WI38 (cell line): ENCODE results near the gene KCTD17.

ENCODE experiments used
- H3K4me3 ChIP-seq: 2 replicates; pipeline ENCODE4 v1.5.1; 2011; ENCODE audit warnings: low read depth, mild to moderate bottlenecking, control low read depth, low read length
- CTCF ChIP-seq: IDR thresholded peaks from 2 replicates; pipeline ENCODE4 v1.5.1; 2012; ENCODE audit warnings: low read depth, mild to moderate bottlenecking, control low read depth, low read length

KCTD17 gene

GRCh38 chr22:37075822-37076433 is 24.4 kb downstream of the KCTD17 start:
- no peak for TF ChIP-seq CTCF
- H3K4me3 ChIP-seq = no peak overlapping the region

- TF ChIP-seq CTCF = peak; percentile 98
- no peak overlapping the region for H3K4me3 ChIP-seq
Observed at GRCh38 chr22:37077802-37078448, 26.4 kb downstream of the KCTD17 start.

- no peak overlapping the region for H3K4me3 ChIP-seq
- no peak for TF ChIP-seq CTCF
Observed at GRCh38 chr22:37079158-37079557, 27.6 kb downstream of the KCTD17 start.

- H3K4me3 ChIP-seq = no peak overlapping the region
- TF ChIP-seq CTCF = no peak
Observed at GRCh38 chr22:37079668-37080171, 28.2 kb downstream of the KCTD17 start.

GRCh38 chr22:37080438-37080837 is 28.9 kb downstream of the KCTD17 start:
- no peak overlapping the region for H3K4me3 ChIP-seq

GRCh38 chr22:37080838-37081237 is 29.3 kb downstream of the KCTD17 start:
- no peak for TF ChIP-seq CTCF
- no peak overlapping the region for H3K4me3 ChIP-seq

More at GRCh38 chr22:37080438-37080837, 28.9 kb downstream of the KCTD17 start:
- TF ChIP-seq CTCF = no peak

- TF ChIP-seq CTCF = no peak
Observed at GRCh38 chr22:37082251-37082873, 30.8 kb downstream of the KCTD17 start.

More at GRCh38 chr22:37082251-37082873, 30.8 kb downstream of the KCTD17 start:
- no peak overlapping the region for H3K4me3 ChIP-seq
